ENCODE measurements around the gene BIRC2.

DNA sequence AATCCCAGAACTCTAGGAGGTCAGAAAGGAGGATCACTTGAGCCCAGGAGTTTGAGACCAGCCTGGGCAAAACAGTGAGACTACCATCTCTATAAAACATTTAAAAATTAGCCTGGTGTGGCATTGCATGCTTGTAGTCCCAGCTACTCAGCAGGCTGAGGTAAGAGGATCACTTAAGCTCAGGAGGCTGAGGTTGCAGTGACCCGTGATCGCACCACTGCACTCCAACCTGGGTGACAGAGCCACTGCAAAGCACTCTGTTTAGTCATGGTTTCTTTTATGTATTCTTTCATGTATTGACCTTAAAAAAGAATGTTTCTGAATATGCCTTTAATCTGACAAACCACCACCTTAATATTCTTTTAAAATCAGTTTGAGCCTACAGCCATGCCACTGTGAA lies 52.2 kb downstream of the BIRC2 start:
- no peak for TF ChIP-seq CTCF (IDR thresholded peaks at IDR 0.05)
- TF ChIP-seq POLR2AphosphoS5 (IDR thresholded peaks at IDR 0.05; ENCODE audit: insufficient read depth in 1 of 2, low read depth in 1 of 2): no peak
- TF ChIP-seq POLR2A (IDR thresholded peaks at IDR 0.05): no peak
